WTC11 (cell line): ENCODE data around the gene KCNH6. TPM values are rescaled to one million over a fixed set of nuclear protein-coding genes. Genes with fewer than 3 reads are reported as not detected.
A peak's percentile ranks its signal among the peaks of the same experiment; 100 is the strongest.

Source experiments
- AFF4 ChIP-seq: sonication (generic); formaldehyde crosslinking; IDR thresholded peaks from 2 replicates; pipeline ENCODE4 v1.8.1; 2023; ENCODE audit warnings: mild to moderate bottlenecking, missing genetic modification reagents, borderline replicate concordance
- ATF2 ChIP-seq: sonication (generic); formaldehyde crosslinking; IDR thresholded peaks from 2 replicates; pipeline ENCODE4 v1.8.1; 2022; ENCODE audit warnings: low read depth, missing genetic modification reagents, borderline replicate concordance
- ATF6 ChIP-seq: sonication (generic); formaldehyde crosslinking; IDR thresholded peaks from 2 replicates; pipeline ENCODE4 v1.8.1; 2023; ENCODE audit warnings: mild to moderate bottlenecking, missing genetic modification reagents
- E2F1 ChIP-seq: sonication (generic); formaldehyde crosslinking; IDR thresholded peaks from 2 replicates; pipeline ENCODE4 v1.8.0; 2022; ENCODE audit warnings: mild to moderate bottlenecking, missing genetic modification reagents
- FOXP4 ChIP-seq: sonication (generic); formaldehyde crosslinking; IDR thresholded peaks from 2 replicates; pipeline ENCODE4 v1.8.0; 2022; ENCODE audit warnings: mild to moderate bottlenecking, missing genetic modification reagents
- HMGA2 ChIP-seq: fragments of 250-450 bp; sonication (Bioruptor Pico); IDR thresholded peaks from 2 replicates; pipeline ENCODE4 v1.4.0; 2021; ENCODE audit warnings: mild to moderate bottlenecking, moderate library complexity
- HMGXB4 ChIP-seq: sonication (generic); formaldehyde crosslinking; IDR thresholded peaks from 2 replicates; pipeline ENCODE4 v1.8.1; 2023; ENCODE audit warnings: mild to moderate bottlenecking, moderate library complexity, missing genetic modification reagents
- JAZF1 ChIP-seq: fragments of 250-450 bp; sonication (Bioruptor Pico); IDR thresholded peaks from 2 replicates; pipeline ENCODE4 v1.9.0; 2021; ENCODE audit warnings: moderate library complexity, mild to moderate bottlenecking, inconsistent platforms
- MLX ChIP-seq: sonication (generic); formaldehyde crosslinking; IDR thresholded peaks from 2 replicates; pipeline ENCODE4 v1.8.1; 2023; ENCODE audit warnings: mild to moderate bottlenecking, missing genetic modification reagents, moderate library complexity
- NR1H2 ChIP-seq: sonication (generic); formaldehyde crosslinking; IDR thresholded peaks from 2 replicates; pipeline ENCODE4 v1.9.0; 2021; ENCODE audit warnings: mild to moderate bottlenecking, moderate library complexity, missing genetic modification reagents
- RORB ChIP-seq: fragments of 250-450 bp; sonication (Bioruptor Pico); IDR thresholded peaks from 2 replicates; pipeline ENCODE4 v1.9.0; 2021; ENCODE audit warnings: mild to moderate bottlenecking
- TEAD1 ChIP-seq: sonication (generic); formaldehyde crosslinking; IDR thresholded peaks from 2 replicates; pipeline ENCODE4 v1.8.0; 2022; ENCODE audit warnings: mild to moderate bottlenecking, missing genetic modification reagents
- TEAD4 ChIP-seq: sonication (generic); formaldehyde crosslinking; IDR thresholded peaks from 2 replicates; pipeline ENCODE4 v1.8.0; 2022; ENCODE audit warnings: mild to moderate bottlenecking, missing genetic modification reagents
- ZNF281 ChIP-seq: sonication (generic); formaldehyde crosslinking; IDR thresholded peaks from 2 replicates; pipeline ENCODE4 v1.8.0; 2023; ENCODE audit warnings: mild to moderate bottlenecking, missing genetic modification reagents
- ZNF532 ChIP-seq: fragments of 250-450 bp; sonication (Bioruptor Pico); IDR thresholded peaks from 2 replicates; pipeline ENCODE4 v1.9.0; 2021; ENCODE audit warnings: mild to moderate bottlenecking, borderline replicate concordance
- ZNF671 ChIP-seq: fragments of 250-450 bp; sonication (Bioruptor Pico); IDR thresholded peaks from 2 replicates; pipeline ENCODE4 v1.8.0; 2021; ENCODE audit warnings: mild to moderate bottlenecking
- total RNA-seq: library from RNA; stranded (reverse); gene quantifications from 3 replicates; pipeline ENCODE4 v1.2.3, GENCODE V29; 2021

Gene KCNH6
- total RNA-seq, 1 experiment from 2014 or later, result 2.1 TPM

GRCh38 chr17:63549946-63550816 lies 27.0 kb downstream of the KCNH6 start, which contains the start of gene DCAF7 (continued):
- TF ChIP-seq TEAD1 (CRISPR knock-in tag) (0 out of 2 replicates have a peak, but pooled peaks have one; percentile 61), AFF4 (no peak), MLX (CRISPR knock-in tag) (no peak), ATF2 (CRISPR knock-in tag) (no peak), RORB (CRISPR knock-in tag) (no peak), E2F1 (no peak), NR1H2 (CRISPR knock-in tag) (no peak), ZNF532 (no peak), HMGA2 (CRISPR knock-in tag) (no peak), HMGXB4 (0 out of 2 replicates have a peak, but pooled peaks have one; percentile 16), JAZF1 (CRISPR knock-in tag) (no peak), ZNF281 (no peak), TEAD4 (CRISPR knock-in tag) (no peak), ZNF671 (CRISPR knock-in tag) (no peak), FOXP4 (CRISPR knock-in tag) (peak; percentile 67; the same call in 1 of the 2 replicates), ATF6 (no peak)
